GM18870 (cell line): ENCODE results near the gene DPP6.

Experiments
- ATAC-seq: cut with Tn5 transposase; IDR thresholded peaks from one replicate; pipeline ENCODE4 v1.9.1; 2021; ENCODE audit warnings: moderate library complexity; ENCODE audit not compliant: unreplicated experiment

Gene DPP6

DNA sequence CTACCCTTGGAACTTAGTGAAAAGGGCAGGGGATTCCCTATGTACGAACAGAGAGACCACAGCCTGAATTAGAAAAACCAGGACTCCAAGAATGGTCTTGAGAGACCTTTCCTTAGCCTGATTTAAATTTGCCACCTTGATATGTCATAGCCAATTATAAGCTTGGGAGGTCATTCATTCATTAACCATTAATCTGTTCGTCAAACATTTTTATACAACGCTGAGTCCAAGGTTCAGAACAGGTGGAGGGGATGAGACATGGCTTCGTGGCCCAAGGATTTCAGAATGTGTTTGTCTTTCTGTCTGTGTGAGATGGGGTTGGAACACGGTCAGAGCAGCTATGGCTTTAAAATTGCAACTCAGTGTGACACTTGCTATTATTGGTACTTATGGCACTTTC, 792.8 kb downstream of the DPP6 start:
- no peak for ATAC-seq

DNA sequence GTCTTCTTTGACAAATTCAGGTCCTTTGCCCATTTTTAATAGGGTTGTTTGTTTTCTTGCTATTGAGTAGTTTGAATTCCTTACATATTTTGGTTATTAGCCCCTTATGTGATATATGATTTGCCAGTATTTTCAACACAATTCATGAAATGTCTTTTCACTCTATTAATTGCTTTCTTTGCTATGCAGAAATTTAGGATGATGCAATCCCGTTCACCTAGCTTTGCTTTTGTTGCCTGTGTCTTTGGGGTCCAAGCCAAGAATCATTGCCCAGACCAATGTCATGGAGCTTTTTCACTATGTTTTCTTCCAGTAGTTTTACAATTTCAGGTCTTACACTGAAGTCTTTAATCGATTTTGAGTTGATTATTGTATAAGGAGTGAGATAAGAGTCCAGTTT, 796.3 kb downstream of the DPP6 start:
- ATAC-seq = no peak

DNA sequence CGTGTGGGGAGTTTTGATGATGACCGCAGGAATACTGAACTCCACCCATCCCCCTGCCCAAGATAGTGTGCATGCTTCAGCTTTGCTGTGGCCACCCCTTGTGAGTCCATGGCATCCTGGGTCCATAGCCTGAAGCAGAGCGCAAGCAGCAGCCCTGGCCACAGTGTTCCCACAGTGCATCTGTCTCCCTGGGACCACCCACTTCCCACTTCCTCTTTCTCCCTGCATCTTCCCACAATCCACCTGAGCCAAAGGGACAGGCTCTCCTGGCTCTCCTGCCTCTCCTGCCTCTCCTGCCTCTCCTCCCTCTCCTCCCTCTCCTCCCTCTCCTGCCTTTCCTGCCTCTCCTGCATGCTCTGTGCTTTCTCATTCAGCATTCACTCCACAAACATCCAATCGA, 800.0 kb downstream of the DPP6 start:
- ATAC-seq = no peak

DNA sequence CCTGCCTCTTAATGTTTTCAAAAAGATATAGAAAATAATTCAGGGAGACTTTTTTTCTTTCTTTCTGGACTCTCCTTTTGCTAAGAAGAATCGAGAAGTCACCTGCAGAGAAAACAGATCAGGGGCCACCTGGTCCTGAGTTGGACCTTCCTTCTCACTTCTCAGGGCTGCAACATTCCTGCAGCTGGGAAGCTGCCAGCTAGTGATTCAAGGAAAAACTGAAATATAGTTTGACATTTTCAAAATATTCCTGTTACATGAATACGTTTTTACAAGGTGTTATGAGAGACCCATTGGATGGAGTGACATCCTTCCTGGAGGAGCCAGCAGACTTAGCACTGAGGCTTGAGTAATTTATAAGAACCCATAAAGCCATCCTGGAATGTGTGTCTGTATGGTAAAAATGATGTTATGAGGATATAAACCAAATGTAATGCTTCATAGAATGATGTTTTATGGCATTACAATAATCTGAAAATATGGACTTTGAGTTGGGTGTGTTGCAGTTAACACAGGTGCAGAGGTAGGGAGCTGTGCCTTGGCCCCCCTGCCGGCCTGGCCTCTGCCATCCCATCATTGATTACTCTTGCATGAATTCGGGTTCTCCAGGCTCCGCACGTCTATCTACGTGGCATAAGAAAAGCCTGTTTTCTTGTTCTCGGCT, 801.0 kb downstream of the DPP6 start:
- no peak for ATAC-seq

DNA sequence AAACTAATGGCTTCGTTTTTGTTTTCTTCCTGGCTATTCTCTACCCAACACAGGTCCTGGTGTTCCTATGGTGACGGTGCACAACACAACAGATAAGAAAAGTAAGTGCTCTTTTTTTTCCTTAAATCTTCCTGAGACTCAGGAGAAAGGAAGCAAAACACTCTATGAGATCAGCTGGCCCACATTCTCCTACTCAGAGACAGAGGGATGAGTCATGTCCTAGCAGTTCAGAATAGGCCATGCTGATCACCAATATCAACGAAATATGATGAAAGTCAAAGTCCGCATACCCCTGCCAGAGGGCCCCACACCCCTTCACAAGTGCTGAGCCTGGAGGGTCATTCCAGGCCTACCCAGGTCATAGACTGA, 801.5 kb downstream of the DPP6 start:
- no peak for ATAC-seq

- no peak for ATAC-seq
These were observed 802.6 kb downstream of the DPP6 start for GRCh38 chr7:154854836-154855235.

DNA sequence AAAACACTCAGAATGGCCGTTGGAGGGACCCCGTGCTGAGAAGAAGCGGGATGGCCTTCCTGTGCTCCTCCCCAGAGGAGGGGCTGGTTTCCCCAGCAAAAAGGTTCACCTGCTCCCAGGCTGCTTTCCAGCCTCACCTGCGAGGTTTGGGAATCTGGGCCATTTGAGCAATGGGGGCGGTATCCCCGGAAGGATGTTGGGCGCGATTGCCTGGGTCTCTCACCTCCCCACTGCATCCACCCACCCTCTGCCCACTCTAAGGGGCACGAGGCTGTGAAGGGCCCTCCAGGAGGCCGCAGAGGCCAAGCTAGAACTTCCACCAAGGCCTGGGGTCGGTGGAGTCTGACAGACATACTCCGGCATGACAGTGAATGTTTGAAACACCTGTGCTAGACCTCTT, 803.2 kb downstream of the DPP6 start:
- no peak for ATAC-seq

GRCh38 chr7:154856733-154857132, 804.5 kb downstream of the DPP6 start:
- ATAC-seq = no peak

GRCh38 chr7:154857240-154857639, 805.0 kb downstream of the DPP6 start:
- ATAC-seq = no peak

DNA sequence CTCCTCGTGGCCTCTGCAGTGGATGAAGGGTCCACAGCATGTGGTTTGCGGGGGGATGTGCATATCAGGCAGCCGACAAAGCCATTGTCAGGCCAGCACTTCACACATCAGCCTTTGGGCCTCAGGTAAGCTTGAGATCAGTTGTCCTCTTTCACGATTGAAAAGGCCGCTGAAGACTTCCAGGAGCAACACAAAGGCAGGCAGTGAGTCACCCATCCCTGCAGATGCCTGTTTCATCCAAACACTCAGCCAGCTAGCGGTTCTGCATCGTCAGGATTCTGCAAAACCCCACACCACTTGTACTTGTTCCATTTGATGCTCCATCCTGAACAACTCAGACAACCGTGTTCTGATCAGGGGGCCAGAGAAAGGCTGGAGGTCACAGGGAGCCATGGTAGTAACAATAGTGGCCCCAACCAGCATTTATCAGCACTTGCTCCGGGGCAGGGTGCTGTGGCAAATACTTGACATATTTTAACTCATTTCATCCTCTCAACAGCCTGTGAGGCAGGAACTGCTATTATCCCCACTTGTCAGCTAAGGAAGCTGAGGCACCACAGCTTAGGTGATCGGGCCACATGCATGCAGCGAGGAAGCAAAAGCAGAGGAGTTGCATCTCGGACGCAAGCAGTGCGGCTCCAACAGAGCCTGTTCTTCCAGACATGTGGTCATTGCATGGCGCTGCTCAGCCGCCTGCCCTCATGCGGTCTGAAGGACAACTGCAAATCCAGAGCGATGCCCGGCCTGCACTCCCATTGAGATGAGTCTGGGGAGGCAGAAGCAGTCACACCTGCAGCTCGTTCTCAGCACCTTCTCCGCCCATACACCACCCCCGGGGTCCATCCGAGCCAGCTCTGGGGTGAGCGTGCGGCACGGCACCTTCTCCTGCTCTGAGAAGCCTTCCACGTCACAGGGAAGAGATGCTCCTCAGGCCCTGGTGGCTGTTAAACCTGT, 805.8 kb downstream of the DPP6 start:
- no peak for ATAC-seq

DNA sequence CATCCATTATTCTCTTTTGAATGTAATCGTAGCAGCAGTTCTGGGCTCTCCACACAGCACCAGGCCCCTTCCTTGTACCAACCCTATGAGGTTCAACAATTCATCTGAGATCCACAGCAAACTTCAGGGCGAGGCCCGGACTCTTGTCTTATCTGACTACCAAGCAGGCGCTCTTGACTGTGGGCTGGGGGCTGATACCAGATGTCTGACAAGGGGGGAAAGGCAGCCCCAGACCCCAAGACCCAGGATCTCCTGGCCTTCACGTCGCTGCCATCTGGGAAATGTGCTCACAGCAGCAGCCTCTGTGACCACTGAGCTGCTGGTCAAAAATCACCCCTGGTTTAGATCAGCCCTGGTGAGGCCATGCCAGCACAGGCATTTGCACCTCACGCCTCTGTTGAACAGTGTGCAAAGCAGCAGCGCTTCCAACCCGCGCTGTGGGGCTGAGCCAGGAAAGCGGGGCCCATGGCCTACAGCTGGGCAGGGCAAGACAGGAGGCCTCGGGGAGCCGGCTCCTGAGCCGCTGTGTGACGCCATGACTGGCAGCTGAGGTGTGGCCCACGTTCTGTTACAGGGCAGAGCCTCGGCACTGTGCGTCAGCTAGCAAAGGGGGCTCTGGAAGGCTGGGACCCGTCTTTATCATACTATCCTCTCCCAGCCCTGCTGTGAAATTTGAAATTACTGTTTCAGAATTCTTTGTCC, 806.8 kb downstream of the DPP6 start:
- no peak for ATAC-seq

GRCh38 chr7:154859747-154860620, 807.8 kb downstream of the DPP6 start:
- ATAC-seq = no peak

GRCh38 chr7:154860621-154861375, 808.6 kb downstream of the DPP6 start:
- ATAC-seq = no peak

DNA sequence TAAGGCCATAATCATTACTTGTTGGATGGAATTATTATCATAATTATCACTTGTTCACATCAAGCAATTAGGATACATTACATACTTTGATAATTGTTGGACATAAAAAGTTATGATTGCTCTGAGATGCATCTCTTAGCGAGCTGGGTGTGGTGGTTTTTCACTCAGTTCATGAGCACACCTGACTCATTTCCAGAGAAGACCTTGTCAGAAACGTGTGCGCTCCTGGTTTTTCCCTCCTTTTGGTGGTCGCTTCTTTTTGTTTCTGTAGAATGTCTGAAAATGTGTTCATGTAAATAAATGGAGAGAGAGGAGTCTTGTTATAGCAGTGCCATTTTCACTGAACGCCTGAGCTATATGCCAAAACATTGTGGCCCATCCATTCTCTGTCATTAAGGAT, 809.4 kb downstream of the DPP6 start:
- ATAC-seq = no peak

DNA sequence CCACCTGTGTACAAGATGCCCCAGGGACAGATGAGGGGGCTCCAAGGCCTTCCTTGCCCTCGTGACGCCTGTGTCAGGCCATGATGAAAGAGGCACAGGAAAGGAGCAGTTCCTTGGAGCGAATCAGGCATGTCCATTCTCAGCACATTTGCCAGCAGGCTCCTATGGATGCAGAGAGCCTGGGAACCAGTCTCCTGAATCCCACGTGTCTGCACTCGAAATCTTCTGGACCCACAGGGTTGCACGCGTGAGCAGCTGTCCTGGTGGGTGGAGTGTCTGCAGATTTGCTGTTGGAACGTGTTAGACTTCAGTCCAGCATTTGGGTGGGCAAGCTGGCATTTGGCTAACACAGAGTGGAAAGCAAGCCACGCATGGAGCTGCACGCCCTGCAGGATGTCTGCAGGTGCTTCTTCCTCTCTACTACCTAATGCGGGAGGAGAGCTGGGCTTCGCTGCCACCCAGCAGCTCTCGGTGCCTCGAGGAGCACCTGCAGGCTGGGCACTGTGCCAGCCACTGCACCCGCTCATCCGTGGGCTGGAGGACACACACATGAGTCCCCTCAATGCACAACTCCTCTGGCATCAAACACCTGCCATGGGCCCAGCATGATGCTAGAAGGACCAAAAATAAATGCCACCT, 810.1 kb downstream of the DPP6 start:
- ATAC-seq = no peak

DNA sequence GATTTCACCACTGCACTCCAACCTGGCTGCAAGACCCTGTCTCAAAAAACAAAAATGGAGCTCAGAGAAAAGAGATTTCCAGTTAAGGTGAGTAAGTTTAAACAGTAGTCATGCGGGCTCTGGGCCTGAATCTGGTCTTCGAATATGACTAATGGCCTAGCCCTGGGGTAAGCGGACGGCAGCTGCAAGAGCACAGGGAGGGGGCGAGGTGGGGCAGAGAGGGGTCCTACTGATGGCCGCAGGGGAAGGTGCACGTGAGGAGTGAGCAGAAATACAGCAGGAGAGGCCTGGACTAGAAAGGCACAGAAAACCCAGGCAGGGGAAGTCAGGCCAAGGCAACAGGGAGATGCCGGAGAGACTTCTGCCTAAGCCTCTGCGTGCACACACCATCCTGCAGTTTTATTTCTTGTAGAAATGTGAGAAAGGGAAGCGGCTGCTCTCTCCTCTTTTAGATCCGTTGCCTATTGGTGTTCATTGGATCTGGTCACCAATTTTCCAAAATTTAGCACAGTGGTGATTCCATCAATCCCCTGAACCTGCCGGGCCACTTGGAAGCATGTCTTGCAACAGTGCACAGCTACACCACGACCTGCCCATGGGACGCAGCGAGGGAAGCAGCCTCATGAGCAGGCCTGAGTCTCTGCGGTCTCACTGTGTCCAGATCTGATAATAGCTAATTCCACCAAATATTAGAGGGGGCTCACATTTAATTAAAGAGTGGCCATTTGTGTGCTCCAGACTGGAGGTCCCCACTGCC, 811.7 kb downstream of the DPP6 start:
- ATAC-seq = no peak

- ATAC-seq = no peak
These were observed 812.3 kb downstream of the DPP6 start for GRCh38 chr7:154864523-154864891.

DNA sequence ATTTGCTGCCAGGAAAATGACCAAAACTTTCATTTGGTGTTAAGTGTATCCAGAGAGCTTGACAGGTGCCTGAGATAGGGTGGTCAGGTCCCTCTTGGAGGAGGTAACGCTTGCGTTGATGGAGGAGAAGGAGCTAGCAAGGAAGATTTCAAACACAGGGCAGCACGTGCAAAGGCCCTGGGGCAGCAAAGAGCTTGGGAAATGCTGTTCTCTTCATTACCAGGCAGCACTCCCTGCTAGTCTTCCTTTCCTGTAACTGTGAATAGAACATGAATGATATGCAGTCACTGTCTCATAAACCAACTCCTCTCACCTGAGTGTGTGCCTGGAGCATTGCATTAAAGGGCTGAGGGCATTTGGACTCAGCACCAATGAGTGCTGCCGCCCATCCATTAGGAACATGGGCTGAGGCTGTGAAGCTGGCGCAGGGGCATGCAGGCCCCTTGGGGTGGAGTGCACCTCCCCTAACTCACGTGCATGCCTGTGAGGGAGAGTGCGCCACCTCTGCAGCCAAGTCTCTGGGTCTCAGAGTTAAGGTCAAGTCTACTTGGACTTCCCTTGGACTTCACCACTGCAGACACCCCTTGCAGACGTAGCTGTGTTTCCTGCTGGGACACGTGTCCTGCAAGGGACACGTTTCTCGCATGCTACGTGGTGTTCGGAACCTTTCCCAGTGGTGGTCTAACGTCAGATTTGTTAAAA, 813.9 kb downstream of the DPP6 start:
- no peak for ATAC-seq
